A549 (cell line): Measurements from ENCODE around the gene PDXP. TPM values are rescaled to one million over a fixed set of nuclear protein-coding genes. Genes with fewer than 3 reads are reported as not detected.
"Not testable (repeated sequence)": the region's sequence is repeated elsewhere in the genome, so short reads cannot be mapped to it uniquely, and the experiment has no call there.

Experiments used
- ATAC-seq, 2 experiments: fragments of 200-7000 bp in 1 of 2; fragments of >200 bp in 1 of 2; cut with Nextera tagmentation in 1 of 2; cut with Tn5 transposase in 1 of 2; 3 replicates each; pipeline versions ENCODE4 v1.8.0 to v1.9.1; 2018 to 2020; ENCODE audit warnings: mild to moderate bottlenecking in 1 of 2, moderate library complexity in 1 of 2
- CTCF ChIA-PET: fragments of 300-600 bp; sonication (Branson Sonifier 250); formaldehyde crosslinking; extraction: SDS; loops from one replicate; lab custom pipeline; 2021; ENCODE audit warnings: antibody characterized with exemption, inconsistent platforms; lab: Yijun Ruan, JAX
- POLR2A ChIA-PET: fragments of 350-600 bp; formaldehyde crosslinking; extraction: SDS; loops from one replicate; lab custom pipeline; 2021; ENCODE audit warnings: antibody characterized with exemption, inconsistent platforms; lab: Yijun Ruan, JAX
- DNase-seq, 2 experiments: peaks; one replicate each; pipeline versions ENCODE4 v3.0.0 to v3.0.0-alpha.2; 2011 to 2016; ENCODE audit warnings: low read depth in 1 of 2, low spot score in 1 of 2
- FAIRE-seq: peaks from 2 replicates; lab custom pipeline; 2011; peaks lifted over from hg19 to GRCh38; lab: Jason Lieb, UNC
- H3K27ac ChIP-seq, 2 experiments: fragments of >200 bp; sonication (Bioruptor Twin); formaldehyde crosslinking; 3 replicates each; pipeline ENCODE4 v1.5.1; 2016 to 2017
- H3K4me1 ChIP-seq: fragments of >200 bp; sonication (Bioruptor Twin); formaldehyde crosslinking; 3 replicates; pipeline ENCODE4 v1.6.1; 2016
- H3K4me2 ChIP-seq: fragments of >200 bp; sonication (Bioruptor Twin); formaldehyde crosslinking; 3 replicates; pipeline ENCODE4 v1.6.1; 2016
- H3K4me3 ChIP-seq: fragments of >200 bp; sonication (Bioruptor Twin); formaldehyde crosslinking; 3 replicates; pipeline ENCODE4 v1.5.1; 2016
- H3K9me3 ChIP-seq: fragments of >200 bp; sonication (Bioruptor Twin); formaldehyde crosslinking; 3 replicates; pipeline ENCODE4 v1.6.1; 2016
- EHMT2 ChIP-seq: fragments of 200-600 bp; sonication (generic); IDR thresholded peaks from 2 replicates; pipeline ENCODE4 v1.6.1; 2016; ENCODE audit warnings: antibody characterized with exemption, low read depth, mild to moderate bottlenecking, moderate library complexity
- FOXS1 ChIP-seq: fragments of 250-450 bp; sonication (Bioruptor Pico); IDR thresholded peaks from 2 replicates; pipeline ENCODE4 v1.5.0; 2020; ENCODE audit warnings: mild to moderate bottlenecking, moderate library complexity
- HOXB5 ChIP-seq: fragments of 250-450 bp; sonication (Bioruptor Pico); IDR thresholded peaks from 2 replicates; pipeline ENCODE4 v1.5.0; 2020; ENCODE audit warnings: mild to moderate bottlenecking, moderate library complexity
- MAFK ChIP-seq: fragments of 450-650 bp; IDR thresholded peaks from 2 replicates; pipeline ENCODE4 v1.6.1; 2014; ENCODE audit not compliant: partially characterized antibody
- NR3C1 ChIP-seq: fragments of >200 bp; sonication (Bioruptor Twin); formaldehyde crosslinking; IDR thresholded peaks from 3 replicates; pipeline ENCODE4 v1.6.1; 2017
- RFX5 ChIP-seq: fragments of 450-650 bp; IDR thresholded peaks from 2 replicates; pipeline ENCODE4 v1.7.1; 2014; ENCODE audit warnings: antibody characterized with exemption, mild to moderate bottlenecking, moderate library complexity
- TFCP2L1 ChIP-seq: fragments of 250-450 bp; sonication (Bioruptor Pico); IDR thresholded peaks from 2 replicates; pipeline ENCODE4 v1.5.0; 2021; ENCODE audit warnings: mild to moderate bottlenecking
- ZC3H11A ChIP-seq: fragments of 450-650 bp; IDR thresholded peaks from 2 replicates; pipeline ENCODE4 v1.6.1; 2014; ENCODE audit warnings: antibody characterized with exemption, mild to moderate bottlenecking
- WGBS: methylation state at CpG from one replicate; pipeline ENCODE4 v1.1.6; 2017; ENCODE audit errors: missing lambda C conversion rate; 5-methylcytosine and 5-hydroxymethylcytosine counted together
- polyA plus RNA-seq, 4 experiments: library from polyadenylated mRNA; depleted of rRNA in 3 of 4; stranded (reverse); fragments of >200 nt; fragmentation: RNase III in 1 of 4; extraction: RNeasy Plus Mini Kit Qiagen cat#74134 plus additional on column Dnase treatment in 1 of 4; gene quantifications; 2 replicates in 3 of 4; 3 replicates in 1 of 4; pipeline ENCODE4 v1.2.3, GENCODE V29; 2011 to 2017
- TF ChIP-seq, protein P1 (sequence below): IDR thresholded peaks from 2 replicates; pipeline ENCODE4 v1.6.1; 2012
- TF ChIP-seq, protein P2 (sequence below): fragments of 150-350 bp; IDR thresholded peaks from 2 replicates; pipeline ENCODE4 v1.6.1; 2014; ENCODE audit warnings: low read depth, mild to moderate bottlenecking, low read length
- TF ChIP-seq, protein P3 (sequence below): IDR thresholded peaks from 2 replicates; pipeline ENCODE4 v1.6.1; 2012; ENCODE audit warnings: low read depth, borderline replicate concordance
- TF ChIP-seq, protein P4 (sequence below): fragments of 200-600 bp; sonication (generic); IDR thresholded peaks from 2 replicates; pipeline ENCODE4 v1.6.1; 2016; ENCODE audit warnings: antibody characterized with exemption, mild to moderate bottlenecking, moderate library complexity

Gene PDXP
- polyA plus RNA-seq, 2 of the 4 experiments (the other 2 are of a cell fraction): 11.5 to 13.1 TPM

DNA sequence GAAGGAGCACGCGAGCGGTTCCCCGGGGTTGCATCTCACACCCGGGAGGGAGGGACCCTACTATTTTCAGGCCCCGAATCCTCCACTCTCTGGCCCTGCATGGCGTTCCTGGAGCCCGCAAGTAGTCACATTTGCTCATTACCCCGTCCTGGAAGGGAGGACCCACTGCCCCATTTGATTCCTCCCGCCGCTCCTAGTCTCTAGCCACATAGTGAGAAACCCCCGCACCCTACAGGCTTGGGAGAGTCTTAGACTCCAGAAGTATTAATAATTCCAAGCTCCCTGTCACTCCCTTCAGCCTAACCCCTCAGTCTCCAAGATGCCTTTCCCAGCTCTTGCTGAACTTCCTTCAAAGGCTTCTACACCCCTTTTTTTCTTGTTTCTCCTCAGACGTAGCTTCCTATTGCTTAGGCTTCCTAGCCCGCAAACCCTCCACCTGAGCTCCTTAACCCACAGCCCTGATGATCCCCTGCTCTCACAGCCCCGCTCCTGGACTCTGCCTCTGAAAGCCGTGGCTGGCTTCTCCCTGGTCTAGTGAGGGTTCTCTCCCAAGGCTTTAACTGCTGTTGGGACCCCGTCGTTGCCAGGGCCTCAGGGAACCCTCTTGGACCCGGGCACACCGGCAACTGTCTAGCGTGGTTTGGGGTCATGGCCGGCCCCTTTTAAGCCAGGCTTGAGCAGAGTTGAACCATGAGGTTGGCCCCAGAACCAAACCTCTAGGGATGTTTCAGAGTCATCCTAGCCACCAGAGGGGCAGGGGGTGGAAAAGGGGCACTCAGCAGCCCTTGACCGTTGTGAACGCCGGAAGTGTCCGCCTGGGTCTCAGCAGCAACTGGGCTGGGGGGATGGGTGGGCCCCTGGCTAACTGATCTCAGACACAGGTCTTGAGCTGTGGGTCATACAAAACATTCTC is 49.0 kb upstream of the PDXP start (continued):
- TF ChIP-seq, protein P1, sequence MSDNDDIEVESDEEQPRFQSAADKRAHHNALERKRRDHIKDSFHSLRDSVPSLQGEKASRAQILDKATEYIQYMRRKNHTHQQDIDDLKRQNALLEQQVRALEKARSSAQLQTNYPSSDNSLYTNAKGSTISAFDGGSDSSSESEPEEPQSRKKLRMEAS: no peak
- no peak for TF ChIP-seq EHMT2
- TF ChIP-seq, protein P2, sequence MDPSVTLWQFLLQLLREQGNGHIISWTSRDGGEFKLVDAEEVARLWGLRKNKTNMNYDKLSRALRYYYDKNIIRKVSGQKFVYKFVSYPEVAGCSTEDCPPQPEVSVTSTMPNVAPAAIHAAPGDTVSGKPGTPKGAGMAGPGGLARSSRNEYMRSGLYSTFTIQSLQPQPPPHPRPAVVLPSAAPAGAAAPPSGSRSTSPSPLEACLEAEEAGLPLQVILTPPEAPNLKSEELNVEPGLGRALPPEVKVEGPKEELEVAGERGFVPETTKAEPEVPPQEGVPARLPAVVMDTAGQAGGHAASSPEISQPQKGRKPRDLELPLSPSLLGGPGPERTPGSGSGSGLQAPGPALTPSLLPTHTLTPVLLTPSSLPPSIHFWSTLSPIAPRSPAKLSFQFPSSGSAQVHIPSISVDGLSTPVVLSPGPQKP: no peak
- no peak for TF ChIP-seq NR3C1
- TF ChIP-seq FOXS1 (CRISPR knock-in tag): no peak
- TF ChIP-seq, protein P3, sequence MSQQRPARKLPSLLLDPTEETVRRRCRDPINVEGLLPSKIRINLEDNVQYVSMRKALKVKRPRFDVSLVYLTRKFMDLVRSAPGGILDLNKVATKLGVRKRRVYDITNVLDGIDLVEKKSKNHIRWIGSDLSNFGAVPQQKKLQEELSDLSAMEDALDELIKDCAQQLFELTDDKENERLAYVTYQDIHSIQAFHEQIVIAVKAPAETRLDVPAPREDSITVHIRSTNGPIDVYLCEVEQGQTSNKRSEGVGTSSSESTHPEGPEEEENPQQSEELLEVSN: no peak
- TF ChIP-seq, all 56 proteins: peak for 0

DNA sequence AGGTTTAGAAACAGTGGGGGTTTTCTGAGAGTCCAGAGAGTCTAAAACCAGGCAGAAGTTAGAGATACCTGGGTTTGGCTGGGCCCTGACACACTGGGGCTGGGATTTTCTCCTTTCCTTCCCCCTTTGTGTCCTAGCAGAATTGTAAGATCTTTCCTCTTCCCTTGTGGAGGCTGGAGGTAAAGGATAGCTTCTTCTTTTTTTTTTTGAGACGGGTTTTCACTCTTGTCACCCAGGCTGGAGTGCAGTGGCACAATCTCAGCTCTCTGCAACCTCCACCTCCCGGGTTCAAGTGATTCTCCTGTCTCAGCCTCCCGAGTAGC is 48.4 kb upstream of the PDXP start:
- Histone ChIP-seq H3K4me2 (peak overlapping the region; percentile 95), H3K27ac (peak overlapping the region; percentile 91 to 97; a peak in 5 of 6 replicates), H3K4me3 (peak overlapping the region; percentile 76; the same call in 2 of the 3 replicates)
- WGBS: 93% methylated on average over 3 of the region's 3 CpGs
- DNase-seq, H3K4me1 ChIP-seq, H3K9me3 ChIP-seq, ATAC-seq, FAIRE-seq: not testable (repeated sequence)
- CTCF ChIA-PET: interaction anchor here (0.9 to 1.6 kb wide), 6 partner anchors 9 to 33 kb away, joined by 3 to 8 read pairs (median 3); no protein-coding TSS in a partner anchor
- POLR2A ChIA-PET: interaction anchor here (2.7 kb wide), 1 partner anchor 18 kb away, joined by 23 read pairs; no protein-coding TSS in a partner anchor

DNA sequence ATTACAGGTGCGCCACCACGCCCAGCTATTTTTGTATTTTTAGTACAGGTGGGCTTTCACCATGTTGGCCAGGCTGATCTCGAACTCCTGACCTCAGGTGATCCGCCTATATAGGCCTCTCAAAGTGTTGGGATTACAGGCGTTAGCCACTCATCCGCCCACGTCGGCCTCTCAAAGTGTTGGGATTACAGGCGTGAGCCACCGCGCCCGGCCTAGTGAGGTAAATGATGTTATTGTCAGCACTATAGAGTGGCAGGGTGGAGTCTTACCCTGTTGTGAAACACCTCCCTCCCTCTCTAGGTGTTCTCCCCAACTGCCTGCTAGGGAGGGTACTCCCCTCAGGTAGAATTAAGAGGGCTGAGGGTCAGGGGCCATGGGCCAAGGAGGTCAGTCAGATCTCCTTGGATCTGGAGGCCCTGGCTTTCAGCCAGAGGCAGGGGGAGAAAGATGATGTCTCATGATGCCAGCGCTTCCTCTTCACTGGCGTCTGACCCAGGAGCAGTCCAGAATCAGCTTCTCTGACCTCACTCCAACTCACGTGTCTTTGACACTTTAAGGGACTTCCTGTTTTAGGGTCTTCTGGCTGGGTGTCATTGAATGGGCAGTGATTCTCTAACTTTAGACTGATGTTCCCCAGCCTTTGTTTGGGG is 47.9 kb upstream of the PDXP start:
- FAIRE-seq (no peak), ATAC-seq (no peak), DNase-seq (no peak)
- Histone ChIP-seq H3K9me3 (no peaks in the 10 kb centered on the region), H3K4me2 (peak overlapping the region; percentile 95), H3K27ac (no peak overlapping the region), H3K4me3 (no peak overlapping the region), H3K4me1 (peaks cover 9% of the 10 kb centered on the region; the same call in 2 of the 3 replicates)
- ChIA-PET CTCF (interaction anchor here (0.9 to 1.6 kb wide), 6 partner anchors 8 to 33 kb away, joined by 3 to 8 read pairs (median 3); no protein-coding TSS in a partner anchor), POLR2A (interaction anchor here (2.7 kb wide), 1 partner anchor 19 kb away, joined by 23 read pairs; no protein-coding TSS in a partner anchor)
- TF ChIP-seq TFCP2L1 (CRISPR knock-in tag): no peak
- 91% methylated on average over 14 of the region's 15 CpGs for WGBS

DNA sequence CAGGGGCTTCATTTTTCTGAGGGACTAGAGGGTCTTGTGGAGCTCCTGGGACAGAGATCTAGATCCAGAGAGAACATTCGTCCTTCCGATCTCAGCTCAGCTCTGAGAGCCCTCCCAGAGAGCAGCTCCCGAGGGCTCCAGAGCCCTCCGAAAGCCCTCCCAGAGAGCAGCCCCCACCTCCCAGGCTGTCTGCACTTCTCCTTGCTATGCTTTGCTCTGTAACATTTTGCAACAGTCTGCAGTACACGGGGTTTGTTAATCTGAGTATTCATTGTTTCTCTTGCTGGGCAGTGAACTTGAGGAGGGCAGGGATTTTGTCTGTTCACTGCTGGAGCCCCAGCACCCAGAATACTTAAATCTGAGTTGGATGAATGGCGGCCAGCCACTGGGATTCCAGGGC is 47.3 kb upstream of the PDXP start:
- Histone ChIP-seq H3K4me2 (no peak overlapping the region), H3K9me3 (no peaks in the 10 kb centered on the region), H3K4me3 (no peak overlapping the region), H3K4me1 (peaks cover 9% of the 10 kb centered on the region; the same call in 2 of the 3 replicates), H3K27ac (no peak overlapping the region)
- ATAC-seq (no peak), FAIRE-seq (no peak)
- ChIA-PET CTCF (interaction anchor here (0.7 to 1.5 kb wide), 2 partner anchors 9 to 13 kb away, joined by 3 read pairs; no protein-coding TSS in a partner anchor), POLR2A (no interaction called here)
- WGBS: 97% methylated on average over 5 of the region's 6 CpGs
- TF ChIP-seq, protein P4, sequence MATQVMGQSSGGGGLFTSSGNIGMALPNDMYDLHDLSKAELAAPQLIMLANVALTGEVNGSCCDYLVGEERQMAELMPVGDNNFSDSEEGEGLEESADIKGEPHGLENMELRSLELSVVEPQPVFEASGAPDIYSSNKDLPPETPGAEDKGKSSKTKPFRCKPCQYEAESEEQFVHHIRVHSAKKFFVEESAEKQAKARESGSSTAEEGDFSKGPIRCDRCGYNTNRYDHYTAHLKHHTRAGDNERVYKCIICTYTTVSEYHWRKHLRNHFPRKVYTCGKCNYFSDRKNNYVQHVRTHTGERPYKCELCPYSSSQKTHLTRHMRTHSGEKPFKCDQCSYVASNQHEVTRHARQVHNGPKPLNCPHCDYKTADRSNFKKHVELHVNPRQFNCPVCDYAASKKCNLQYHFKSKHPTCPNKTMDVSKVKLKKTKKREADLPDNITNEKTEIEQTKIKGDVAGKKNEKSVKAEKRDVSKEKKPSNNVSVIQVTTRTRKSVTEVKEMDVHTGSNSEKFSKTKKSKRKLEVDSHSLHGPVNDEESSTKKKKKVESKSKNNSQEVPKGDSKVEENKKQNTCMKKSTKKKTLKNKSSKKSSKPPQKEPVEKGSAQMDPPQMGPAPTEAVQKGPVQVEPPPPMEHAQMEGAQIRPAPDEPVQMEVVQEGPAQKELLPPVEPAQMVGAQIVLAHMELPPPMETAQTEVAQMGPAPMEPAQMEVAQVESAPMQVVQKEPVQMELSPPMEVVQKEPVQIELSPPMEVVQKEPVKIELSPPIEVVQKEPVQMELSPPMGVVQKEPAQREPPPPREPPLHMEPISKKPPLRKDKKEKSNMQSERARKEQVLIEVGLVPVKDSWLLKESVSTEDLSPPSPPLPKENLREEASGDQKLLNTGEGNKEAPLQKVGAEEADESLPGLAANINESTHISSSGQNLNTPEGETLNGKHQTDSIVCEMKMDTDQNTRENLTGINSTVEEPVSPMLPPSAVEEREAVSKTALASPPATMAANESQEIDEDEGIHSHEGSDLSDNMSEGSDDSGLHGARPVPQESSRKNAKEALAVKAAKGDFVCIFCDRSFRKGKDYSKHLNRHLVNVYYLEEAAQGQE: no peak
- TF ChIP-seq HOXB5 (CRISPR knock-in tag) (no peak), ZC3H11A (no peak), MAFK (no peak), RFX5 (no peak), NR3C1 (no peak)
- TF ChIP-seq, all 56 proteins: peak for 0
- no peak for DNase-seq
